HG03354 (cell line): Measurements from ENCODE around the gene ZNF865.
"Not testable (repeated sequence)": the region's sequence is repeated elsewhere in the genome, so short reads cannot be mapped to it uniquely, and the experiment has no call there.

ENCODE experiments used
- ATAC-seq: cut with Tn5 transposase; IDR thresholded peaks from one replicate; pipeline ENCODE4 v1.9.1; 2021; ENCODE audit warnings: mild to moderate bottlenecking; ENCODE audit not compliant: unreplicated experiment, poor library complexity, severe bottlenecking

Gene ZNF865

DNA sequence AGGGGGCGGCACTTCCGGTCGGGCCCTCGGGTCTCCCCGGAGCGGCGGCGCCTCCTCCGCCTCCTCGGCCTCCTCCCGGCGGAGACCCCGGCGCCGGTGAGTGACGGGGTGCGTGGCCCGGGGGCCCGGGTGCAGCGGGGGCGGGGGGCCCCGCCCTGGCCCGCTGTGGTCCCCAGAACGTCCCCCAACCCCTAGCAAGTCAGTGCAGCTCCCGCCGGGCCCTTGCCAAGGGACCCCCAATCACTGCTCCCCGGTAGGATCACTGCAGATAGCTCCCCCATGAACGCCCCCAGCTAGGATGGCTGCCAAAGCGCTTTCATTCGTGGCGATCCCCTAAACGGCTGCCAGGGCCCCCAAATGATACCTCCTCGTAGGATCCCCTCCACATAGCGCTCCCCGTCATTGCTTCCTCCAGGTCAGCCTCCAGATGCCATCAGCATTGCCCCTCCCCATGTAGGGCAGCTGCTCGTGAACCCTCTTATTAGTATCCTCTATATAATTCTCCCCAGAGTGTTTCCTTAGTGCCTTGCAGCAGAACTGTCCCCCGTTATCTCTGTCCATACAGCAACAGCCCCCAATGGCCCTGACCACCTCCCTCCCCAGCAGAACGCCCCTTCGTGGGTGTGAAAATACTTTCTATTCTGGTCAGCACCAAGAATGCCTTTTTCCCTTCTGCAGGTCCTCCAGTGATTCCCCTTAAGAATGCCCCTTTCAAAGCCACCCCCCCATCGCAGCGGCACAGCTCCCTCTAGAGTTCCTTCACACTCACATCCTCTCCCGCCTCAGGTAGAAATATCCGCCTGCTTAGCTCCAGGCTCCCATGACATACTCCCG, at the start of gene ZNF865:
Gene ZNF865 (plus strand): TSS at position 11 of the 834 bp plus-strand sequence. CDS start 7,972 bp downstream, outside the sequence.
- peak; percentile 32 for ATAC-seq

- ATAC-seq = no peak
Measured at GRCh38 chr19:55559684-55560083, 45.8 kb upstream of the ZNF865 start.

GRCh38 chr19:55563261-55563690, 42.2 kb upstream of the ZNF865 start:
- ATAC-seq = no peak

DNA sequence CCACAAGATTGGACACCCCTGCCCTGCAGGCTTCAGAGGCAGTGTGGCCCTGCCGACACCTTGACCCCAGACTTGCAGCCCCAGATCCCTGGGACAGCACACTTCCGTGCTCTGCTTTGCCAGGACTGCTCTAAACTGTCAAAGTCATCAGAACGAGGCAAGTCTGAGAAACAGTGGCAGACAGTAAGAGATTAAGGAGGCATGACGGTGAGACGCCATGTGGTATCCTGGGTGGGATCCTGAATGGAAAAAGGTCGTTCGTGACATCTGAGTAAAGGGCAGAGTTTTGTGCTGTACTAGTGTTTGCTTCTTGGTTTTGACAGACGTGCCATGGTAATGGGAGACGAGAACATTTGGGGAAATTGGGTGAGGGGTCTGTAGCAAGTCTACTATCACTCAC, 38.6 kb upstream of the ZNF865 start:
- no peak for ATAC-seq

GRCh38 chr19:55567708-55568328, 37.6 kb upstream of the ZNF865 start:
- no peak for ATAC-seq

GRCh38 chr19:55569477-55569876, 36.0 kb upstream of the ZNF865 start:
- not testable (repeated sequence) for ATAC-seq

DNA sequence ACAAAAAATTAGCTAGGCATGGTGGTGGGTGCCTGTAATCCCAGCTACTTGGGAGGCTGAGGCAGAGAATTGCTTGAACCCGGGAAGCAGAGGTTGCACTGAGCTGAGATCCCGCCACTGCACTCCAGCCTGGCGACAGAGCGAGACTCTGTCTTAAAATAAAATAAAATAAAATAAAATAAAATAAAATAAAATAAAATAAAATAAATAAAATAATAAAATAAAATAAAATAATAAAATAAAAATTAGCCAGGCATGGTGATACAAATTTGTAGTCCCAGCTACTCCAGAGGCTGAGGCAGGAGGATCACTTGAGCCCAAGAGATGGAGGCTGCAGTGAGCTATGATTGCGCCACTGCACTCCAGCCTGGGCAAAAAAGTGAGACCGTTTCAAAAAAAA, 31.5 kb upstream of the ZNF865 start:
- ATAC-seq = not testable (repeated sequence)

DNA sequence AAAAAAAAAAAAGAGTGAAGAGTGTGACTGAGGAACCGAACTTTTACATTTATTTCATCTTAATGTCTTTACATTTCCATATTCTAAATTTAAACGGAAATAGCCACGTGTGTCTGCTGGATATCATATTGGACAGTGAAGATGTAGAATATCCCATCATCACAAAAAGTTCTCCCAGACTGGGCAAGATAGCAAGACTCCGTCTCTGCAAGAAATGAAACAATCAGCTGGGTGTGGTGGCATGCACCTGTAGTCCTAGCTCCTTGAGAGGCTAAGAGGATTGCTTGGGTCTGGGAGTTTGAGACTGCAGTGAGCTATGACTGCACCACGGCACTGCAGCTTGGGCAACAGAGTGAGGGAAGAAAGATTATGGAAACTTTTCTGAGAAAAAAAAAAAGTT, 28.7 kb upstream of the ZNF865 start:
- no peak for ATAC-seq

DNA sequence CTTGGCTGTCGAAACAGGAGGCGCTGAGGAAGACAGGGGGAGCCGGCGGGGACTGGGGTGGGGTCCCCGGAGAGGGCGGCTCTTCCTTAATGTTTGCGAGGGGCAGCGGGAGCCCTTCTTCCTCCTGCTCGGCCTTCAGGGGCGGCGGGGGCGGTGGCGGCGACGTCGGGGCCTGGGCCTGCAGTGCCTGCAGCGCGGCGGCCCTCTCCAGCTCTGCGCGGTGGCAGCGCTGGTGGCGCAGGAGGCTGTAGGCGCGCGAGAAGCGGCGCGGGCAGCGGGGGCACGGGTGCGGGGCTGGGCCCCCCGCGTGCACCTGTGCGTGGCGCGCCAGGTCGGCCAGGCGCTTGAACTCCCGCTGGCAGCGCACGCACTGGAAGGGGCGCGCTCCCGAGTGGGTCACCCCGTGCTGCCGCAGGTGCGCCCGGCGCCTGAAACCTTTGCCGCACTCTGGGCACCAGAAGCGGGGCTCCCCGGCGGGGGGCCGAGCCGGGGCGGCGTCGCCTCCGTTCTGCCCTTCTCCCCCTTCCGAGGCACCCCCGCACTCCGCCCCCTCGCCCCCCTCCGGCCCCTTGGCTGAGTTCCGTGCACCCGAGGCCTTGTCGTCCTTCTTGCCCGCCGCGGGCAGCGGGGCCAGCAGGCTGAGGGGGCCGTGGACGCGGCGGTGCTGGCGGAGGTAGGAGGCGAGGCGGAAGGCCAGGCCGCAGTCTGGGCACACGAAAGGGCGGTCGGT, 27.3 kb upstream of the ZNF865 start:
- no peak for ATAC-seq

DNA sequence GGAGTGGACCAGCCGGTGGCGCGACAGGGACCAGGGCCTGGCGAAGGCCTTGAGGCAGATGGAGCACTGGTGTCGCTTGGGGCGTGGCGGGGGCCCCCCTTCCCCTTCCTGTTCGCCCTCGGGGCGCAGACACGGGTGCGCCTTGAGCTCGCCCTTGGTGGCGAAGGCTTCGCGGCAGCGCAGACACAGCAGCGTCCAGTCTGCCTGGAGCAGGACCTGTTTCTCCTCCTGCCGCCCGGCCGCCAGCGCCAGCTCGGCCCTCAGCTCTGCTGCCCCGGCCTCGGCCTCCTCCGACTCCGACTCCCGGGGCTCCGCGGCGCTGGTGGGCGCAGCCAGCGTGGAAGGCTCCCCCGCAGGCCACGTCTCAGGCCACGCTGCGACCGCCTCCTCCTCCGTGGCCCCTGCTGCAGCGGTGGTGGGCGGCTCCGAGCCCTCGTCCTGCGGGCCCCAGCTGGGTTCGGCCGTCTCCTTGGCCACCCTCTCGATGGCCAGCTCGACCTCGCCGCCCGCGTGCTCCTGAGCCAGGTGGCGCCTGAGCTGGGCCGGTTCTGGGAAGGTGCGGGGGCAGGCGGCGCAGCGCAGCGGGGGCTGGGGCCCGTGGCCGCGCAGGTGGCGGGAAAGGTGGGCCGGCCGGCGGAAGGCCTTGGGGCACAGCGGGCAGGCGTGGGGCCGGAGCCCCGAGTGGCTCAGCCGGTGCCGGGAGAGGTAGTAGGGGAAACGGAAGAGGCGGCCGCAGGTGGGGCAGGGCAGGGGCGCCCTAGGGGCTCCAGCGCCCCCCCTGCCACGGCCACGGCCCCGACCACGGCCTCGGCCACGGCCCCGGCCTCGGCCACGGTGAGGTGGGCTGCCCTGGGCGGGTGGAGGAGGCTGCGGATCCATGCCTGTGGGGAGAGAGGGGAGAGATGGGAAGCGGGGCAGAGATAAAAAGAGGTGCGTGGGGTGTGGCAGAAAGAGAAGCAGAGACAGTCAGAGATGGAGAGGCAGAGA, 26.4 kb upstream of the ZNF865 start:
- ATAC-seq = no peak

- peak; percentile 20 for ATAC-seq
Measured at GRCh38 chr19:55579766-55580621, 25.5 kb upstream of the ZNF865 start.

DNA sequence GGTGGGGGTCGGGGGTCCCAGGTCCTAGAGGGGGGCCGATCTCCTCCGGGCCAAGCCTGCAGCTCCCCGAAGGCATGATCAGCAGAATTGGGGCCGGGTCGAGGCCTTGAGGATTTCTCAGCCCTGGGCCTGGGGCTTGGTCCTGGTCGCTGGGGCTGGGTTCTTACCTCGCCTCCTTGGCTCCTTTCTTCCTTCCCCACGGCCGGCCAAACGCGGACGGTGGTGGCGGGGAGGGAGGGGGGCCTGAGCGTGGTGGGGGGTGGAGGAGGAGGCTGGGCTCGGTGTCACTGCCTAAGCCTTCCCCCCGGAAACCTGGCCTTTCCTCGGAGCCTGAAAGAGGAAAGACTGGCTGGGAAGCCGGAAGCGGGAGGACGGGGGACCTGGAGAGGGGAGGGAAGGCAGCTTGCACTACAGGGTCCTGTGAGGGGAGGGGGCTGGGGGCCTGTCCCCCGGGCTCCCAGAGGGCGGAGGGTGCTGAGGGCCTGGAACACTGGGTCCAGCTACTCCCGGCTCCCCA, 24.8 kb upstream of the ZNF865 start, which contains the start of gene ZNF579:
Gene ZNF579 (minus strand): TSS at position 221 of the 517 bp plus-strand sequence. CDS start 1,209 bp downstream, outside the sequence.
- ATAC-seq = peak; percentile 59

- no peak for ATAC-seq
Measured at GRCh38 chr19:55581145-55581822, 24.2 kb upstream of the ZNF865 start.

- no peak for ATAC-seq
Measured at GRCh38 chr19:55581823-55582223, 23.6 kb upstream of the ZNF865 start.

DNA sequence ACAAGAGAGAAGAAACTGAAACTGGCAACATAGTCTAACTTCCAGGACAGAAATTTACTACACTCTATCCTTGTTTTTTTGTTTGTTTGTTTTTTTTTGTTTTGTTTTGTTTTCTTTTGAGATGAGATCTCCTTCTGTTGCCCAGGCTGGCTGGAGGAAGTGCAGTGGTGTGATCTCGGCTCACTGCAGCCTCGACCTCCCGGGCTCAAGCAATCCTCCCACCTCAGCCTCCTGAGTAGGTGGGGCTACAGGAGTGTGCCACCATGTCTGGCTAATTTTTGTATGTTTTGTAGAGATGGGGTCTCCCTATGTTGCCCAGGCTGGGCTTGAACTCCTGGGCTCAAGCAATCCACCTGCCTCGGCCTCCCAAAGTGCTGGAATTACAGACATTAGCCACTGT, 23.2 kb upstream of the ZNF865 start:
- not testable (repeated sequence) for ATAC-seq

DNA sequence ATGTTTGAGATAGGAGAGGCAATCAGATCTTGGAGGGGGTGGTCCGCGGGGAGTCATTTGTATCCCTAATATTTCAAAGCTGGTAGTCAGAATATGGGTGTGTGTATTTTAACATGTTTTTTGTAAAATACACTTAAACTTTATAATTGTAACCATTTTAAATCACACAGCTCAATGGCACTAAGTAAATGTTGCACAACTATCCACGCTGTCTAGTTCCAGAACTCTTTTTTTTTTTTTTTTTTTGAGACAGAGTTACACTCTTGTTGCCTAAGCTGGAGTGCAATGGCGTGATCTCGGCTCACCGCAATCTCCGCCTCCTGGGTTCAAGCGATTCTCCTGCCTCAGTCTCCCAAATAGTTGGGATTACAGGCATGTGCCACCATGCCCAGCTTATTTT, 21.6 kb upstream of the ZNF865 start:
- ATAC-seq = not testable (repeated sequence)

DNA sequence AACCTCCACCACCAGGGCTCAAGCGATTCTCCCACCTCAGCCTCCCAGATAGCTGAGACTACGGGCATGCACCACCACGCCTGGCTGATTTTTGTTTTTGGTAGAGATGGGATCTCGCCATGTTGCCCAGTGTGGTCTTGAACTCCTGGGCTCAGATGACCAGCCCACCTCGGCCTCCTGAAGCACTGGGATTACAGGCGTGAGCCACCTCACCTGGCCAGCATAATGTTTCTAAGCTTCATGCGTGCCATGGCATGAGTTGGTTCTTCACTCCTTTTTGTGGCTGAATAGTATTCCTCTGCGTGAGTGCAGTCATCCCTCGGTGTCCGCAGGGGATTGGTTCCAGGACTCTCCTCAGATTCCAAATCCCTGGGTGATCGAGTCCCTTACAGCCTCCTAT, 20.6 kb upstream of the ZNF865 start:
- ATAC-seq = no peak
